Measurements from ENCODE around the gene CCNY.

GRCh38 chr10:35329520-35329919 is 6.8 kb upstream of the CCNY start:
- no peak for TF ChIP-seq CTCF (conservative IDR thresholded peaks at IDR 0.05; ENCODE audit: low read depth, low read length)
- no peak for TF ChIP-seq RFX5 (IDR thresholded peaks at IDR 0.05; ENCODE audit: low read depth, low read length)
- TF ChIP-seq BHLHE40 (IDR thresholded peaks at IDR 0.05; ENCODE audit: low read depth, low read length) = no peak
- no peak for TF ChIP-seq MAZ (IDR thresholded peaks at IDR 0.05; ENCODE audit: borderline replicate concordance, low read depth, low read length)
- TF ChIP-seq POLR2A (IDR thresholded peaks at IDR 0.05; ENCODE audit: low read depth, low read length) = no peak
- no peak for TF ChIP-seq RCOR1 (IDR thresholded peaks at IDR 0.05; ENCODE audit: insufficient replicate concordance, low read length)
- TF ChIP-seq USF2 (IDR thresholded peaks at IDR 0.05; ENCODE audit: low read depth, low read length) = no peak
- TF ChIP-seq SMC3 (IDR thresholded peaks at IDR 0.05; ENCODE audit: low read depth, low read length) = no peak
- TF ChIP-seq RAD21 (IDR thresholded peaks at IDR 0.05; ENCODE audit: low read length) = no peak
